GM21528 (cell line): ENCODE results near the gene C10orf53.
"Not testable (repeated sequence)": the region's sequence is repeated elsewhere in the genome, so short reads cannot be mapped to it uniquely, and the experiment has no call there.

Experiments
- ATAC-seq: cut with Tn5 transposase; IDR thresholded peaks from one replicate; pipeline ENCODE4 v1.9.1; 2021; ENCODE audit warnings: mild to moderate bottlenecking, moderate library complexity; ENCODE audit not compliant: unreplicated experiment, low FRiP score

C10orf53 gene

DNA sequence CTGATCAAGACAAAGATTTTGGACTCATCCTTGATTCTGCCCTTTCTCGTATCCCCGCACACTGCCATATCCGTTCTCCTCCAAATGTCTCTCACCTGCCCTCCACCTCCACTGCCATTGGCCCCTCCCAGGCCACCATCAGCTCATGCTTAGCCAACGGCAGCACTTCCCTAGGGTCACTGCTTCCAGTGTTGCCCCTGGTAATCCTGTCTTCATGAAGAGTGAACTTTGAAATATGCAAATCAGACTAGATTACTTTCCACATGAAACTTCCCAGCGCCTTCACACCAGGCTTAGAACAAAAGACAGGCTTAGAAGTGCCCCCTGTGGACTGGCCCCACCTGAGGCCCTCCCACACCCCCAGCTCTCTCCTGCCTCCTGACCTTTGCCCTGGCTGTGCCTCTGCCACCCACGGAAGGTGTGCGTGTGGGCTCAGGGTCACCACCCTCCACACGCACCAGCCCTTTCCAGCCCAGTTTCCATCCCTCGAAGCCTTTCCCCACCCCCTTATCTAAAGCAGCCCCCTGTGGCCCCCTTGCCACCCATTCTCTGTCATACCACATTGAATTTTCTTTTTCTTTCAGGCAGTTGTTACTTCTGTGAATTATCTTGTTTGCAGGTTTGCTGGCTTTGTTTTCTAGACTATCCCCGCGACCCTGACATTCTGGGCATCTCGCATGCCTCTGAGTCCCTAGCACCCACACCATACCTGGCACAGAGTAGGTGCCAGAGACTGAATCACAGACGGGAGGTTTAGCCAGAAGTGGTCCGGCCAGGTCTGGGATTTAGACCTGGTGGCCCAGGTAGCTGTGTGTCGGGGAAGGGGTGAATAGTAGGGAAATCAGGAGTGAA is 26.8 kb upstream of the C10orf53 start:
- no peak for ATAC-seq

DNA sequence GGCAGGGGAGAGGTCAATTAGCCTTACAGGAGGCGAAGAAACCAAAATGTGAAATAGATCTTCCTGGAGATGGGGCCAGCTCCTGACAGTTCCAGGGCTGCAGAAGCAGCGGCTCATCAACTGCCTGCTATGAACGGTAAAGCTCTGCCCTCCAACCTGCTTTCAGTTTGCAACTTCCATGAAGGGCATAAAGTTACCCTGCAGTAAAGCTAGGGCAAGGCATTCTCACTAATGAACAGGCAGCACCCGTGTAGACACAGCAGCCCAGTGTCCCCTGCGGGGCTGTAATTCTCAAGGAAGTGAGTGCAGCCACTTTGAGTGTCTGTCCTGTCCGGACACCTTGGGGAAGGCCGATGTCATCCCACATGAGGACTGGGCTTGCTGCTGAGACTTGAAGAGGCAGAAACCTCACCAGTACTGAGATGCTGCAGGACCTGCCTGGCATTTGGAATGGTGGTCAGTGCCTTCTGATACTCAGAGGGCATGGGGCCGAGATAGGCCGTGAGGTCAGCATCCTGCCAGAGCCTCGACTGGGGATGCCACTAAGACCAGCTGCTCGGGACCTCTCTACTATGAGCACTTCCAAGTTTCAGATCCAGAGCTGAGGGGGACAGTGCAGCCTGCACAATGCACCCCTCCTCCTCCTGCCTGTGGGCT is 26.1 kb upstream of the C10orf53 start:
- ATAC-seq, result no peak

GRCh38 chr10:49654036-49654693 is 25.3 kb upstream of the C10orf53 start:
- no peak for ATAC-seq

- no peak for ATAC-seq
These were observed 24.4 kb upstream of the C10orf53 start for GRCh38 chr10:49655099-49655498.

DNA sequence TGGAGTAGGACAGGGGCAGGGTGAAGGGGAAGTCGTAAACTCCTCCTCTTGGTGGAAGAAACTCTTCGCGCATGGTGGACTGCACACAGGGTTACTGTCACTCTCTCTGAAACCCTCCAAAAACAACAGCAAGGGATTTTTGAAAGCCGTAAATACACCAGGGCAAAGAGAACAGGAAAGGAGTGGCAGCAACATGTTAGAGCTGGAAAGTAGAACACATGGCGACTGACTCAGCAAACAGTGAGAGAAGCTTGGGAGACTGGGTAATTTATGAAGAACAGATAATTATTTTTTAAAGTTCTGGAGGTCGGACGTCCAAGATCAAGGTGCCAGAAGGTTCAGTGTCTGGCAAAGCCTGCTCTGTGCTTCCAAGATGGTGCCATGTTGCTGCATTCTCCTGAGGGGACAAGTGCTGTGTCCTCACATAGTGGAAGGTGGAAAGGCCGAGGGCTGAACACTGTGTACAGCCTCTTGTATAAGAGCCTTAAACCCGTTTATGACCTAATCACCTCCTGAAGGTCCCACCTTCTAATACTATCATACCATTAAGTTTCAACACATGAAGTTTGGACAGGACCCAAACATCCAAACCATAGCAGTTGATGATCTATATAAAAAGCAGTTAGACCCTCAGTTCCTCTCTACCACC is 22.5 kb upstream of the C10orf53 start:
- no peak for ATAC-seq

DNA sequence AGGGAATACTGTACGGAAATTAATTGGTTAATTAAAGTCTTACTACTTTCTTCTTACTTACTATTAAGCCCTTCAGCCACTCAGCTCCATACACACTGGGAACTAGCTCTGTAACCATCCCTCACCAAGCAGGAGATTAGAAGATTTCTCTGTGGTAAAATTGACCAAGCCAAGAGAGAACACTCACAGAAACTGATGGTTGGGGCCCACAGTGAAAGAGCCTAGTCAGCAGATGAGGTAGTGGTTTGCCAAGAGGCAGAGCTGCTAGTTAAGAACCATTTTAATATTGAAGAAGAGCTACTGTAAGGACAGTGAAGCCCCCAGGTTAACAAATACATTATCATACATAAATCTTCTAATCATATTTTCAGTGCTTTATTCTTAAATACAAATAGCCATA is 21.8 kb upstream of the C10orf53 start:
- no peak for ATAC-seq

- ATAC-seq, result no peak
These were observed 18.2 kb upstream of the C10orf53 start for GRCh38 chr10:49661140-49661856.

- ATAC-seq, result no peak
These were observed 17.2 kb upstream of the C10orf53 start for GRCh38 chr10:49662169-49662830.

DNA sequence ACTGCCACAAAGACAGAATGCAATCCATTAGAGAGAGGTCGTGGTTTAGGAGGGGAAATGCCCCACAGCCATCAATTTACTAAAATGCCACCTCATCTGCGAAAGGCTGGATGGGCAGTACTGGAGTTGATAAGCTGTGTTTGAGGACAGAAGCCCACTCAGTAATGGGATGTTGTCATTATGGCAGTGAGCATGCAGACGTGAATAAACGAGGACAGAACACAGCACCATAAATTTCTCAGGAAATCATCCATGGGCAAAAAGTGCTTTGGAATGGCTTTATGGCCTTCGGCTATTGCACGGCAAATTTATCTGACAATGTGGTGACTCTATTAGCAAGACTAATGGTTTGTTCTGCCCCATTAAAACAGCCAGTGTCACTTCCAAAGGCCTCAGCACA is 15.9 kb upstream of the C10orf53 start:
- ATAC-seq, result no peak

GRCh38 chr10:49664006-49664841 is 15.2 kb upstream of the C10orf53 start:
- ATAC-seq, result no peak

- ATAC-seq, result no peak
These were observed 14.6 kb upstream of the C10orf53 start for GRCh38 chr10:49664842-49665355.

GRCh38 chr10:49666054-49666615 is 13.3 kb upstream of the C10orf53 start:
- no peak for ATAC-seq

DNA sequence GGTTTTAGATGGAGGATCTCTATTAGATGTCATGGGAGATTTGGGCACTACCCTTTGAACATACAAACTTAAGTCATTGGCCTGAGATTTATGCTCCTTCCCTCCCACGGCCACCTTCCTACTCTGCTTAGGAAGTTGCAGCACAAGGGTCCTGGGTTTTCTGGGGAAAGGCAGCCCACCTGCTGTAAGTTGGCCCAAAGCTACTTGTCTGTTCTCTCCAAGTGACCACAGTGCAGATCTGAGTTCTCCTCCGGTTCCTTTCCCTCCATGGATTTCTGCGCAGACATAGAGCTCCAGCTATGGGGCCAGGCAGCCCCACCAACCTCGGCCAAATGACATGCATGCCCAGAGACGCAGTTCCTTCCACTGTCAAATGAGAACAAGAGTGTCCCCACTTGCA is 12.8 kb upstream of the C10orf53 start:
- ATAC-seq, result no peak

DNA sequence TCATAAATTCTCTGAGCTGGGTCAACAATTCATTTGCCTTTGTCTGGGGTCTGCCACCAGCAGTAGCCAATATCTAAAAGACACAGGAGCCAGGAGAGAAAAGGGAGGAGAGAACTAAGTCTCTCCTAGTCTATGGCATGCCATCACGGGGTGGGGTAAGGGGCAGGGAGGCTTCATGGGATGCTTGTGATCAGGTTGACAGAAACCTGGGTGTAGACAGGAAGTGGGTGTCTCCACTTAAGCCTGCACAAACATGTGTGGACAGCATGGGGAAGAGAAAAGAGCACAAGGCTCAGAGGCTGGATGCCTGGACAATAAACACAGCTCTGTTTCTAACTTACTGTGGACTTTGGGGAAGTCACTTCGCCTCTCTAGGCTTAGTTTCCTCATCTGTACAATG is 11.5 kb upstream of the C10orf53 start:
- no peak for ATAC-seq

GRCh38 chr10:49668684-49669083 is 10.8 kb upstream of the C10orf53 start:
- no peak for ATAC-seq

GRCh38 chr10:49678827-49679479 is 498 bp upstream of the C10orf53 start:
- ATAC-seq, result no peak

- ATAC-seq, result not testable (repeated sequence)
These were observed 3.0 kb downstream of the C10orf53 start for GRCh38 chr10:49682449-49682848.

GRCh38 chr10:49682879-49683278 is 3.4 kb downstream of the C10orf53 start:
- no peak for ATAC-seq
